Measurements from ENCODE around the gene GON4L.

The GON4L gene

GRCh38 chr1:155889566-155889965 lies 32.6 kb upstream of the GON4L start:
- Histone ChIP-seq H3K27ac (ENCODE audit: low read depth, low read length) (no peak overlapping the region), H3K9ac (ENCODE audit: low read depth, low read length) (no peak overlapping the region), H3K36me3 (ENCODE audit: control insufficient read depth, insufficient read depth, low read length) (no peaks in the 10 kb centered on the region), H3K4me3 (ENCODE audit: low read depth, low read length) (no peak overlapping the region), H3K9me3 (ENCODE audit: control insufficient read depth, insufficient read depth, low read length) (no peaks in the 10 kb centered on the region), H3K4me1 (ENCODE audit: control insufficient read depth, insufficient read depth, low read length) (no peaks in the 10 kb centered on the region), H3K27me3 (ENCODE audit: control insufficient read depth, insufficient read depth, low read length) (no peaks in the 10 kb centered on the region)

- Histone ChIP-seq H3K4me1 (ENCODE audit: control insufficient read depth, insufficient read depth, low read length) (no peaks in the 10 kb centered on the region), H3K9me3 (ENCODE audit: control insufficient read depth, insufficient read depth, low read length) (no peaks in the 10 kb centered on the region), H3K36me3 (ENCODE audit: control insufficient read depth, insufficient read depth, low read length) (no peaks in the 10 kb centered on the region), H3K4me3 (ENCODE audit: low read depth, low read length) (no peak overlapping the region), H3K27ac (ENCODE audit: low read depth, low read length) (no peak overlapping the region), H3K27me3 (ENCODE audit: control insufficient read depth, insufficient read depth, low read length) (no peaks in the 10 kb centered on the region), H3K9ac (ENCODE audit: low read depth, low read length) (no peak overlapping the region)
Observed at GRCh38 chr1:155888481-155888880, 31.5 kb upstream of the GON4L start.

GRCh38 chr1:155884982-155885381 lies 28.0 kb upstream of the GON4L start:
- H3K4me1 ChIP-seq (ENCODE audit: control insufficient read depth, insufficient read depth, low read length), result no peaks in the 10 kb centered on the region
- H3K9me3 ChIP-seq (ENCODE audit: control insufficient read depth, insufficient read depth, low read length), result no peaks in the 10 kb centered on the region
- no peaks in the 10 kb centered on the region for H3K36me3 ChIP-seq (ENCODE audit: control insufficient read depth, insufficient read depth, low read length)
- H3K4me3 ChIP-seq (ENCODE audit: low read depth, low read length), result no peak overlapping the region
- H3K9ac ChIP-seq (ENCODE audit: low read depth, low read length), result no peak overlapping the region
- no peak overlapping the region for H3K27ac ChIP-seq (ENCODE audit: low read depth, low read length)
- H3K27me3 ChIP-seq (ENCODE audit: control insufficient read depth, insufficient read depth, low read length), result no peaks in the 10 kb centered on the region

DNA sequence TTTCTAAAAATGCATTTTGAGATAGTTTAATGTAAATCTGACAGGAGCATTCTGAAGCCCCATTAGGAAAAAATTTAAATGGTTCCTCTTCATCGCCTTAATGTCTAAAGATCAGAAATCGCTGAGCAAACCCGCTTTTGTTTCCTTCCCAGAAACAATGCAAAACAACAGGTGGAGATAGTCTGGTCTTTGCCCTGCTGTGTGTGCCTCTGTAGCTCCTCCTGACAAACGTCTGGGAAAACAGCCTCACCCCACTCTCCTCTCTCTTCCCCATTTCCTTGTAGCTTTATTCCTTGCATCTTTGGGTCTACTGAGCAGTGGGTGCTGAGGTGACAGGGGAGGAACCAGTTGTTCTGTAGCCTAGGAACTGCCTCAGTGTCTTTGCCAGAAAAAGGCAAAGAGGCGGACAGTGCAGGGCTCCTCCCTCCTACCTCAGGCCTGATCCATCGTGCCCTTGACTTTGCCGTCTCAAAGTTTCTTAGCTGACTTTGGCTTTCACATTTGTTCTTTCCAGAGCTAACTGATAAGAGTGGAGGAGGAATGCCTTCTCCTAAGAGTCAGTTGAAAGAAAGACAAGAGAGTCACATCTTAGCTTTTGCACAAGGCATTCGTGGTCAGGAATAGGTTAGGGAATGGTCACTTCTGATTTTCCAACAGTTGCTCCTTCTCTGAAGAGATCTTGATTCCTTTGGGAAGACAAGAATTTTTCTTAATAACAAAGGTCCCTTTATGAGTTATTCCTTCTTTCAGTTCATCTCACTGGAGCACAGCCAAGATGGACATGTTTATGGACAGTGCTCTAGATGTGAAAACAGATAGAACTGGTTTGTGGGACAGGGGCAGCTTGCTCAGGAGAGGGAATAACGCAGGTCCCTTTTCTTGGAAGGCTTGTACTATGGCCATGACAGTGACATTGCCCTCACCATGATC lies 27.3 kb upstream of the GON4L start:
- H3K27me3 ChIP-seq (ENCODE audit: control insufficient read depth, insufficient read depth, low read length), result no peaks in the 10 kb centered on the region
- H3K27ac ChIP-seq (ENCODE audit: low read depth, low read length), result no peak overlapping the region
- H3K9ac ChIP-seq (ENCODE audit: low read depth, low read length), result no peak overlapping the region
- H3K4me1 ChIP-seq (ENCODE audit: control insufficient read depth, insufficient read depth, low read length), result no peaks in the 10 kb centered on the region
- no peaks in the 10 kb centered on the region for H3K9me3 ChIP-seq (ENCODE audit: control insufficient read depth, insufficient read depth, low read length)
- no peak overlapping the region for H3K4me3 ChIP-seq (ENCODE audit: low read depth, low read length)
- no peaks in the 10 kb centered on the region for H3K36me3 ChIP-seq (ENCODE audit: control insufficient read depth, insufficient read depth, low read length)

GRCh38 chr1:155882766-155883165 lies 25.8 kb upstream of the GON4L start:
- Histone ChIP-seq H3K4me3 (ENCODE audit: low read depth, low read length) (no peak overlapping the region), H3K27ac (ENCODE audit: low read depth, low read length) (no peak overlapping the region), H3K9me3 (ENCODE audit: control insufficient read depth, insufficient read depth, low read length) (no peaks in the 10 kb centered on the region), H3K9ac (ENCODE audit: low read depth, low read length) (no peak overlapping the region), H3K27me3 (ENCODE audit: control insufficient read depth, insufficient read depth, low read length) (no peaks in the 10 kb centered on the region), H3K4me1 (ENCODE audit: control insufficient read depth, insufficient read depth, low read length) (no peaks in the 10 kb centered on the region), H3K36me3 (ENCODE audit: control insufficient read depth, insufficient read depth, low read length) (no peaks in the 10 kb centered on the region)

- Histone ChIP-seq H3K9ac (ENCODE audit: low read depth, low read length) (no peak overlapping the region), H3K4me1 (ENCODE audit: control insufficient read depth, insufficient read depth, low read length) (no peaks in the 10 kb centered on the region), H3K36me3 (ENCODE audit: control insufficient read depth, insufficient read depth, low read length) (no peaks in the 10 kb centered on the region), H3K9me3 (ENCODE audit: control insufficient read depth, insufficient read depth, low read length) (no peaks in the 10 kb centered on the region), H3K4me3 (ENCODE audit: low read depth, low read length) (no peak overlapping the region), H3K27ac (ENCODE audit: low read depth, low read length) (no peak overlapping the region), H3K27me3 (ENCODE audit: control insufficient read depth, insufficient read depth, low read length) (no peaks in the 10 kb centered on the region)
Observed at GRCh38 chr1:155882235-155882634, 25.2 kb upstream of the GON4L start.

DNA sequence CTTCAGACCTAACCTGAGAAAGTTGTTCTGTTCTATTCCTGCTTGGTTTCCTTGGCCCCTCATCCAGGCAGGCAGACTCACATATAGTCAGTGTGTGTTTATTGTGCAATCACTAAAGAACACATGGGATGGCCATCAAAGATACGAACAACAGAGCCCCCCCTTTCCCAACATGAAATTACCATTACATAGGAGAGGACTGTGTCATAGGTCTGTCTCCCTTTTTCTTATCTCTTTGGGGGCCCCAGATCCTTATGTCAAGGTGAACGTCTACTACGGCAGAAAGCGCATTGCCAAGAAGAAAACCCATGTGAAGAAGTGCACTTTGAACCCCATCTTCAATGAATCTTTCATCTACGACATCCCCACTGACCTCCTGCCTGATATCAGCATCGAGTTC lies 23.9 kb upstream of the GON4L start:
- H3K36me3 ChIP-seq (ENCODE audit: control insufficient read depth, insufficient read depth, low read length), result no peaks in the 10 kb centered on the region
- no peak overlapping the region for H3K4me3 ChIP-seq (ENCODE audit: low read depth, low read length)
- H3K9ac ChIP-seq (ENCODE audit: low read depth, low read length), result no peak overlapping the region
- H3K27ac ChIP-seq (ENCODE audit: low read depth, low read length), result no peak overlapping the region
- H3K9me3 ChIP-seq (ENCODE audit: control insufficient read depth, insufficient read depth, low read length), result no peaks in the 10 kb centered on the region
- H3K27me3 ChIP-seq (ENCODE audit: control insufficient read depth, insufficient read depth, low read length), result no peaks in the 10 kb centered on the region
- no peaks in the 10 kb centered on the region for H3K4me1 ChIP-seq (ENCODE audit: control insufficient read depth, insufficient read depth, low read length)

DNA sequence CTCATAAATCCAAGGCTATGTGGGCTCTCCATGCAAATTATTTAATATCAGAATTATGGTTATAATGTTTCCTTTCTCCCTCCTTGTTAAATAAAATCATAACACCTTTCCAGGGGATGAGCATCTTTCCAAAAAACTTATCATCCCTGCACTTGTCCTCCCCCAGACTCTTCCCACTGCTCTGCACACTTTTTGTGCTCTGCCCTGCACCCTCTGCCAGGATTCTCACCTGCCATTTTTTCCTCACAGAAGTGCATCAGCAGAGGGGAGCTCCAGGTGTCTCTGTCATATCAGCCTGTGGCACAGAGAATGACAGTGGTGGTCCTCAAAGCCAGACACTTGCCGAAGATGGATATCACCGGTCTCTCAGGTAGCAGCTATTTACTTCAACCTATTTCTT lies 23.2 kb upstream of the GON4L start:
- H3K27me3 ChIP-seq (ENCODE audit: control insufficient read depth, insufficient read depth, low read length), result no peaks in the 10 kb centered on the region
- no peak overlapping the region for H3K9ac ChIP-seq (ENCODE audit: low read depth, low read length)
- H3K4me3 ChIP-seq (ENCODE audit: low read depth, low read length), result no peak overlapping the region
- no peak overlapping the region for H3K27ac ChIP-seq (ENCODE audit: low read depth, low read length)
- H3K4me1 ChIP-seq (ENCODE audit: control insufficient read depth, insufficient read depth, low read length), result no peaks in the 10 kb centered on the region
- H3K9me3 ChIP-seq (ENCODE audit: control insufficient read depth, insufficient read depth, low read length), result no peaks in the 10 kb centered on the region
- no peaks in the 10 kb centered on the region for H3K36me3 ChIP-seq (ENCODE audit: control insufficient read depth, insufficient read depth, low read length)

DNA sequence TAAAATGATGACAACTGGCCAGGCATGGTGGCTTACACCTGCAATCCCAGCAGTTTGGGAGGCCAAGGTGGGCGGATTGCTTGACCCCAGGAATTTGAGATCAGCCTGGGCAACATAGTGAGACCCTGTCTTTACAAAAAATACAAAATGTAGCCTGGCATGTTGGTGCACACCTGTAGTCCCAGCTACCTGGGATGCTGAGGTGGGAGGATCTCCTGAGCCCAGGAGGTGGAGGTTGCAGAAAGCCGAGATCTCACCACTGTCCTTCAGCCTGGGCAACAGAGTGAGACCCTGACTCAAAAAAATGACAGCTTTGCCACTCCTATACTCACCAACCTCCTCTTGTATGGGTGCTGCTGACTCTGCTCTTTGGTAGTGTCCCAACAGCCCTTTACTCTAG lies 20.9 kb upstream of the GON4L start:
- Histone ChIP-seq H3K4me3 (ENCODE audit: low read depth, low read length) (no peak overlapping the region), H3K36me3 (ENCODE audit: control insufficient read depth, insufficient read depth, low read length) (no peaks in the 10 kb centered on the region), H3K27me3 (ENCODE audit: control insufficient read depth, insufficient read depth, low read length) (no peaks in the 10 kb centered on the region), H3K4me1 (ENCODE audit: control insufficient read depth, insufficient read depth, low read length) (no peaks in the 10 kb centered on the region), H3K27ac (ENCODE audit: low read depth, low read length) (no peak overlapping the region), H3K9ac (ENCODE audit: low read depth, low read length) (no peak overlapping the region), H3K9me3 (ENCODE audit: control insufficient read depth, insufficient read depth, low read length) (no peaks in the 10 kb centered on the region)

DNA sequence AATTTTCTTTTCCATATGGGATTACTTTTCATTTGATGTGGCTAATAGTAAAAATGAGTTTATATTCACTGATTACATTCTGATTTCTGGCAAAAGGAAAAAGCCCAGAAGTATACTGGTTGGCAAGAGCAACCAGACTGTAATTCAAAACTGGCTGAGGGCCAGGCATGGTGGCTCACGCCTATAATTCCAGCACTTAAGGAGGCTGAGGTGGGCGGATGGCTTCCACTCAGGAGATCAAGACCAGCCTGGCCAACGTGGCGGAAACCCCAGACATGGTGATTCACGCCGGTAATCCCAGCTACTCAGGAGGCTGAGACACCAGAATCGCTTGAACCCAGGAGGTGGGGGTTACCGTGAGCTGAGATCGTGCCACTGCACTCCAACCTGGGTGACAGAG lies 16.8 kb upstream of the GON4L start:
- Histone ChIP-seq H3K9ac (ENCODE audit: low read depth, low read length) (no peak overlapping the region), H3K4me1 (ENCODE audit: control insufficient read depth, insufficient read depth, low read length) (no peaks in the 10 kb centered on the region), H3K27ac (ENCODE audit: low read depth, low read length) (no peak overlapping the region), H3K4me3 (ENCODE audit: low read depth, low read length) (no peak overlapping the region), H3K27me3 (ENCODE audit: control insufficient read depth, insufficient read depth, low read length) (no peaks in the 10 kb centered on the region), H3K9me3 (ENCODE audit: control insufficient read depth, insufficient read depth, low read length) (no peaks in the 10 kb centered on the region), H3K36me3 (ENCODE audit: control insufficient read depth, insufficient read depth, low read length) (no peaks in the 10 kb centered on the region)

DNA sequence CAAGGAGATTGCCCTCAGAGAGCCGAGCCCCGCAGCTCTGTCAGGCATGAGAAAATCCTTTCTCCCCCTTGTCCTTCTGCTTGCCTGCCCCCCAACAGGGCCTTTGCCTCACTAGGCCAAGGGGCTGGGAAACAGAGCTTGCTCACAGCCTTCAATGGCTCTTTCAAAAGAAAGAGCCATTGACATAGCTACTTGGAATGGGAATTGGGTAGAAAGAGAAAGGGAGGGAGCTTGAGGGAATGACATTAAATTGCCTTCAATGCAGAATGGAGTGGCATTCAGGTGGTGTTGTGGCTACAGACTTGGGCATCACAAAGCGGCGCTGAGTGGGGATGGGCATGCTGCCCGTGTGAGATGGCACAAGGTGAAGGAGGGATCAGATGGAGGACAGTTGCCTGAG lies 15.5 kb upstream of the GON4L start:
- H3K9me3 ChIP-seq (ENCODE audit: control insufficient read depth, insufficient read depth, low read length), result no peaks in the 10 kb centered on the region
- no peak overlapping the region for H3K9ac ChIP-seq (ENCODE audit: low read depth, low read length)
- H3K4me1 ChIP-seq (ENCODE audit: control insufficient read depth, insufficient read depth, low read length), result no peaks in the 10 kb centered on the region
- H3K27ac ChIP-seq (ENCODE audit: low read depth, low read length), result no peak overlapping the region
- H3K36me3 ChIP-seq (ENCODE audit: control insufficient read depth, insufficient read depth, low read length), result no peaks in the 10 kb centered on the region
- no peaks in the 10 kb centered on the region for H3K27me3 ChIP-seq (ENCODE audit: control insufficient read depth, insufficient read depth, low read length)
- H3K4me3 ChIP-seq (ENCODE audit: low read depth, low read length), result no peak overlapping the region

Data from HUES48 (cell line).